ENCODE measurements around the gene DPEP2.
"Not testable (repeated sequence)": the region's sequence is repeated elsewhere in the genome, so short reads cannot be mapped to it uniquely, and the experiment has no call there.

The DPEP2 gene, protein sequence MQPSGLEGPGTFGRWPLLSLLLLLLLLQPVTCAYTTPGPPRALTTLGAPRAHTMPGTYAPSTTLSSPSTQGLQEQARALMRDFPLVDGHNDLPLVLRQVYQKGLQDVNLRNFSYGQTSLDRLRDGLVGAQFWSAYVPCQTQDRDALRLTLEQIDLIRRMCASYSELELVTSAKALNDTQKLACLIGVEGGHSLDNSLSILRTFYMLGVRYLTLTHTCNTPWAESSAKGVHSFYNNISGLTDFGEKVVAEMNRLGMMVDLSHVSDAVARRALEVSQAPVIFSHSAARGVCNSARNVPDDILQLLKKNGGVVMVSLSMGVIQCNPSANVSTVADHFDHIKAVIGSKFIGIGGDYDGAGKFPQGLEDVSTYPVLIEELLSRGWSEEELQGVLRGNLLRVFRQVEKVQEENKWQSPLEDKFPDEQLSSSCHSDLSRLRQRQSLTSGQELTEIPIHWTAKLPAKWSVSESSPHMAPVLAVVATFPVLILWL

GRCh38 chr16:67998779-67999688, at the start of gene DPEP2:
TSS of gene DPEP2 (minus strand) at chr16:67999484. CDS start at chr16:67993212, 6,272 bp downstream.
- H3K9me3 ChIP-seq (ENCODE audit: control insufficient read depth in 1 of 2, low read length in 2 of 2); H3K4me1 ChIP-seq (ENCODE audit: control insufficient read depth in 1 of 2, insufficient read depth in 2 of 2, low read length in 2 of 2); H3K36me3 ChIP-seq (ENCODE audit: control insufficient read depth in 1 of 2, insufficient read depth in 2 of 2, low read length in 2 of 2); H3K27me3 ChIP-seq (ENCODE audit: low read depth, low read length): not testable (repeated sequence)
- Histone ChIP-seq H3K27ac (ENCODE audit: low read length) (peak within 1 kb of the TSS; percentile 19), H3K4me3 (ENCODE audit: low read depth in 1 of 2, low read length in 2 of 2) (peak within 1 kb of the TSS; percentile 11 to 40)

GRCh38 chr16:68047987-68048386, 48.7 kb upstream of the DPEP2 start:
- Histone ChIP-seq H3K27me3 (ENCODE audit: low read depth, low read length) (no peaks in the 10 kb centered on the region), H3K27ac (ENCODE audit: low read length) (no peak overlapping the region), H3K36me3 (ENCODE audit: control insufficient read depth in 1 of 2, insufficient read depth in 2 of 2, low read length in 2 of 2) (peaks cover 7 to 27% of the 10 kb centered on the region in 2 donors), H3K9me3 (ENCODE audit: control insufficient read depth in 1 of 2, low read length in 2 of 2) (no peaks in the 10 kb centered on the region), H3K4me1 (ENCODE audit: control insufficient read depth in 1 of 2, insufficient read depth in 2 of 2, low read length in 2 of 2) (no peaks in the 10 kb centered on the region), H3K4me3 (ENCODE audit: low read depth in 1 of 2, low read length in 2 of 2) (no peak overlapping the region)

GRCh38 chr16:68046106-68046505, 46.8 kb upstream of the DPEP2 start:
- Histone ChIP-seq H3K27me3 (ENCODE audit: low read depth, low read length) (no peaks in the 10 kb centered on the region), H3K36me3 (ENCODE audit: control insufficient read depth in 1 of 2, insufficient read depth in 2 of 2, low read length in 2 of 2) (peaks cover 7 to 20% of the 10 kb centered on the region in 2 donors), H3K4me1 (ENCODE audit: control insufficient read depth in 1 of 2, insufficient read depth in 2 of 2, low read length in 2 of 2) (no peaks in the 10 kb centered on the region), H3K27ac (ENCODE audit: low read length) (no peak overlapping the region), H3K9me3 (ENCODE audit: control insufficient read depth in 1 of 2, low read length in 2 of 2) (no peaks in the 10 kb centered on the region), H3K4me3 (ENCODE audit: low read depth in 1 of 2, low read length in 2 of 2) (no peak overlapping the region)

DNA sequence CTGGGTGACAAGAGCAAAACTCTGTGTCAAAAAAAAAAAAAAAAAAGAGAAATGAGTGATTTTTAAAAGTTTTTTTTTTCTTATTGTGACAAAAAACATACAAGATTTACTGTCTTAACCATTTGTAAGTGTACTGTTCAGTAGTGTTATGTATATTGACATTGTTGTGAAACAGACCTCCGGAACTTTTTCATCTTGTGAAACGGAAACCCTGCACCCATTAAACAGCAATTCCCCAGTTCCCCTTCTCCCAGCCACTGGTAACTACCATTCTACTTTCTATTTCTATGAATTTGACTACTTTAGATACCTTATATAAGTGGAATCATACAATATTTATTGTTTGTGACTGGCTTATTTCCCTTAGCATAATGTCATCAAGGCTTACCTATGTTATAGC, 42.5 kb upstream of the DPEP2 start:
- Histone ChIP-seq H3K9me3 (ENCODE audit: control insufficient read depth in 1 of 2, low read length in 2 of 2) (no peaks in the 10 kb centered on the region), H3K27me3 (ENCODE audit: low read depth, low read length) (no peaks in the 10 kb centered on the region), H3K4me3 (ENCODE audit: low read depth in 1 of 2, low read length in 2 of 2) (no peak overlapping the region), H3K36me3 (ENCODE audit: control insufficient read depth in 1 of 2, insufficient read depth in 2 of 2, low read length in 2 of 2) (peaks cover 0 to 4% of the 10 kb centered on the region in 2 donors), H3K4me1 (ENCODE audit: control insufficient read depth in 1 of 2, insufficient read depth in 2 of 2, low read length in 2 of 2) (no peaks in the 10 kb centered on the region), H3K27ac (ENCODE audit: low read length) (no peak overlapping the region)

GRCh38 chr16:68040506-68041288, 41.4 kb upstream of the DPEP2 start:
- H3K36me3 ChIP-seq (ENCODE audit: control insufficient read depth in 1 of 2, insufficient read depth in 2 of 2, low read length in 2 of 2): peaks cover 0 to 4% of the 10 kb centered on the region in 2 donors
- no peak overlapping the region for H3K4me3 ChIP-seq (ENCODE audit: low read depth in 1 of 2, low read length in 2 of 2)
- H3K27me3 ChIP-seq (ENCODE audit: low read depth, low read length): no peaks in the 10 kb centered on the region
- H3K9me3 ChIP-seq (ENCODE audit: control insufficient read depth in 1 of 2, low read length in 2 of 2): no peaks in the 10 kb centered on the region
- no peak overlapping the region for H3K27ac ChIP-seq (ENCODE audit: low read length)
- no peaks in the 10 kb centered on the region for H3K4me1 ChIP-seq (ENCODE audit: control insufficient read depth in 1 of 2, insufficient read depth in 2 of 2, low read length in 2 of 2)

DNA sequence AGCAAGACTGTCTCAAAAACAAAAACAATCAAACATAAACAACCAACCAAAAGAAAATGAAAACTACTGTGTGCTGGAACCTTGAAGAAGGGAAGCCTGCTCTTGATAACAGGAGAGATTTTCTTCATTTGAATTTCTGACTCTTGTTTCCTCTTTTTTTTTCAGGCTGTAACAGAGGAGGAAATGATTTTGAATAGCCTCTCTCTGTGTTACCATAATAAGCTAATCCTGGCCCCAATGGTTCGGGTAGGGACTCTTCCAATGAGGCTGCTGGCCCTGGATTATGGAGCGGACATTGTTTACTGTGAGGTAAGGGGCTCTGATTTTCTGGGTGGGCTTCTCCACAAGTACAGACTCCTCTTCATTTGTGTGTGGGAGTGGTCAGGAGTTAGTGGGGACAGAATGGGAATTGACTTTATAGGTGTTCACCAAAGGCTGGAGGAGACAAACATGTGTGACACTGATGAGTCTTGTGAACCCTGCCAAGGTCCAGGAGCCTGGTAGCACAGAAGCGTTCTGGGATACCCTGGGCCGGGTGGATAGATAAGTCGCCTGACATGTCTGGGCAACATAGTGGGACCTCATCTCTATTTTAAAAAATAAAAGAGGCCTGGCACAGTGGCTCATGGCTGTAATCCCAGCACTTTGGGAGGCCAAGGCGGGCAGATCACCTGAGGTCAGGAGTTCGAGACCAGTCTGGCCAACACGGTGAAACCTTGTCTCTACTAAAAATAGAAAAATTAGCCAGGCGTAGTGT, 38.7 kb upstream of the DPEP2 start:
- peaks cover 0 to 4% of the 10 kb centered on the region in 2 donors for H3K36me3 ChIP-seq (ENCODE audit: control insufficient read depth in 1 of 2, insufficient read depth in 2 of 2, low read length in 2 of 2)
- no peaks in the 10 kb centered on the region for H3K9me3 ChIP-seq (ENCODE audit: control insufficient read depth in 1 of 2, low read length in 2 of 2)
- no peaks in the 10 kb centered on the region for H3K4me1 ChIP-seq (ENCODE audit: control insufficient read depth in 1 of 2, insufficient read depth in 2 of 2, low read length in 2 of 2)
- H3K27me3 ChIP-seq (ENCODE audit: low read depth, low read length): no peaks in the 10 kb centered on the region
- H3K4me3 ChIP-seq (ENCODE audit: low read depth in 1 of 2, low read length in 2 of 2): peak overlapping the region in 1 of 2 donors; percentile 21
- peak overlapping the region; percentile 51 for H3K27ac ChIP-seq (ENCODE audit: low read length)

- Histone ChIP-seq H3K36me3 (ENCODE audit: control insufficient read depth in 1 of 2, insufficient read depth in 2 of 2, low read length in 2 of 2) (no peaks in the 10 kb centered on the region), H3K27ac (ENCODE audit: low read length) (no peak overlapping the region), H3K27me3 (ENCODE audit: low read depth, low read length) (no peaks in the 10 kb centered on the region), H3K4me1 (ENCODE audit: control insufficient read depth in 1 of 2, insufficient read depth in 2 of 2, low read length in 2 of 2) (no peaks in the 10 kb centered on the region), H3K9me3 (ENCODE audit: control insufficient read depth in 1 of 2, low read length in 2 of 2) (no peaks in the 10 kb centered on the region), H3K4me3 (ENCODE audit: low read depth in 1 of 2, low read length in 2 of 2) (no peak overlapping the region)
These were observed 35.9 kb upstream of the DPEP2 start for GRCh38 chr16:68035227-68035626.

DNA sequence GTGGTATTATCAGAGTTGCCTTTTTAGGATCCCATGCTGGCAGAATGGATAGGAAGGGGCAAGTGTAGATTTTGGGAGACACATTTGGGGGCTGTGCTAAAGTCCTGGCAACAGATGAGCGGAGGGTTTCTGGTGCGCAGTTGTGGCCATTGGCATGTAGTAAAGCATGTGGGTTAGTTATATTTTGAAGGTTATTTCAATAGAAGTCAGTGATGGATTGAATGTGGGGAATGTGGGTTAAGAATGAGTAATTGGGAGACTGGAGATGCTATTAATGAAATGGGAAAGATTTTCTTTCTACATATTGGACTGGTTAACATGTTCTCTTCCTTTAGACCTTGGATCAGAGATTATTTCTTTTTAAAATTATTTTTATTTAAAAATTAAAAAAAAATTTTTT, 33.8 kb upstream of the DPEP2 start:
- Histone ChIP-seq H3K9me3 (ENCODE audit: control insufficient read depth in 1 of 2, low read length in 2 of 2) (no peaks in the 10 kb centered on the region), H3K4me1 (ENCODE audit: control insufficient read depth in 1 of 2, insufficient read depth in 2 of 2, low read length in 2 of 2) (no peaks in the 10 kb centered on the region), H3K27me3 (ENCODE audit: low read depth, low read length) (no peaks in the 10 kb centered on the region), H3K36me3 (ENCODE audit: control insufficient read depth in 1 of 2, insufficient read depth in 2 of 2, low read length in 2 of 2) (no peaks in the 10 kb centered on the region), H3K4me3 (ENCODE audit: low read depth in 1 of 2, low read length in 2 of 2) (no peak overlapping the region), H3K27ac (ENCODE audit: low read length) (no peak overlapping the region)

DNA sequence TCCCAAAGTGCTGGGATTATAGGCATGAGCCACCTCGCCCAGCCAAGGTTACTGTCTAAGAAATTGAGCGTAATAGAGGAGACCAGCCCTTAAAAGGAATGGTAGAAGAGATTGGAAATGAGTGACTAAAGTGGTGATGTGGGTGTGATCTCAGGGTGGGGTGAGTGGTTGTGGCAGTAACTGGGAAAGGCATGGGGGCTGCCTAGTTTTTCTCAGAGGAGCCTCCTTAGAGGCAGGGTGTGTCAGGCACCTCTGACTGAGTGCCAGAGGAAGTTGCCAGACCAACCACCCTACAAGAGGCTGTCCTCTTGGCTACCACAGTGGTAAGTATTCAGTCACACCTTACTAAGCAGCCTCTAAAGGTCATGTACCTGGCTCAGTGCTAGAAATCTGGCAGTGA, 32.7 kb upstream of the DPEP2 start:
- no peak overlapping the region for H3K27ac ChIP-seq (ENCODE audit: low read length)
- H3K36me3 ChIP-seq (ENCODE audit: control insufficient read depth in 1 of 2, insufficient read depth in 2 of 2, low read length in 2 of 2): peaks cover 0 to 9% of the 10 kb centered on the region in 2 donors
- H3K4me1 ChIP-seq (ENCODE audit: control insufficient read depth in 1 of 2, insufficient read depth in 2 of 2, low read length in 2 of 2): no peaks in the 10 kb centered on the region
- no peaks in the 10 kb centered on the region for H3K27me3 ChIP-seq (ENCODE audit: low read depth, low read length)
- H3K4me3 ChIP-seq (ENCODE audit: low read depth in 1 of 2, low read length in 2 of 2): no peak overlapping the region
- no peaks in the 10 kb centered on the region for H3K9me3 ChIP-seq (ENCODE audit: control insufficient read depth in 1 of 2, low read length in 2 of 2)

- H3K27ac ChIP-seq (ENCODE audit: low read length); H3K4me3 ChIP-seq (ENCODE audit: low read depth in 1 of 2, low read length in 2 of 2); H3K4me1 ChIP-seq (ENCODE audit: control insufficient read depth in 1 of 2, insufficient read depth in 2 of 2, low read length in 2 of 2); H3K9me3 ChIP-seq (ENCODE audit: control insufficient read depth in 1 of 2, low read length in 2 of 2); H3K27me3 ChIP-seq (ENCODE audit: low read depth, low read length): not testable (repeated sequence)
- H3K36me3 ChIP-seq (ENCODE audit: control insufficient read depth in 1 of 2, insufficient read depth in 2 of 2, low read length in 2 of 2): peaks cover 0 to 13% of the 10 kb centered on the region in 2 donors
These were observed 30.8 kb upstream of the DPEP2 start for GRCh38 chr16:68030108-68030507.
